Measurements from ENCODE around the gene YIPF2.
"Not testable (repeated sequence)": the region's sequence is repeated elsewhere in the genome, so short reads cannot be mapped to it uniquely, and the experiment has no call there.

YIPF2 gene

DNA sequence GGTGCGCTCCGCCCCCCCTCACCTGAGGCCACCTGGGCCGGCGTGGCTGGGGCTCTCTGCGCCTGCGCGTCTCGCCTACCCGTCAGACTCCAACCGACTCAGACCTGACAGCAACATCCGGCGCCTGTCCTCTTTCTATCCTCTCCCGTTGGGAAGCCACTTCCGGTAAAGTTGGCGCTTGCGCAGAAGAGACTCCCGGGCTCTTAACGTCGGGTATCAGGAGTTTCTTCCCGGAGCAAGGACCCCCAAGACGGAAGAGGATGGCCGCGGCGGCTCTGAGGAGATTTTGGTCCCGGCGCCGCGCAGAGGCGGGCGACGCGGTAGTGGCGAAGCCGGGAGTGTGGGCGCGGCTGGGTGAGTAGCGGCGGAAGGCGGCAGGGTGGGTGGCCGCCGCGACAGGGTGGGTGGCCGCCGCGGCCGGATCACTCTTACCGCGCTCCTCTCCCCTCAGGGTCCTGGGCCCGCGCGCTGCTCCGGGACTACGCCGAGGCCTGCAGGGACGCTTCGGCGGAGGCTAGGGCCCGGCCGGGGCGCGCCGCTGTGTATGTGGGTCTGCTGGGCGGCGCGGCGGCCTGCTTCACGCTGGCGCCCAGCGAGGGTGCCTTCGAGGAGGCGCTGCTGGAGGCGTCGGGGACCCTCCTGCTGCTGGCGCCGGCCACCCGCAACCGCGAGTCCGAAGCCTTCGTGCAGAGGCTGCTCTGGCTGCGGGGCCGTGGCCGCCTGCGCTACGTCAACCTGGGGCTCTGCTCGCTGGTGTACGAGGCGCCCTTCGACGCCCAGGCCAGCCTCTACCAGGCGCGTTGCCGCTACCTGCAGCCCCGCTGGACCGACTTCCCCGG lies at the start of gene YIPF2, which contains the start of gene TIMM29:
YIPF2 (minus strand) TSS at position 77 of the 839 bp plus-strand sequence. CDS start 229 bp downstream, outside the sequence.
TIMM29 (plus strand) TSS at position 249 of the 839 bp plus-strand sequence; CDS start at position 261, 12 bp downstream.
- DNase-seq, result peak; percentile 97

DNA sequence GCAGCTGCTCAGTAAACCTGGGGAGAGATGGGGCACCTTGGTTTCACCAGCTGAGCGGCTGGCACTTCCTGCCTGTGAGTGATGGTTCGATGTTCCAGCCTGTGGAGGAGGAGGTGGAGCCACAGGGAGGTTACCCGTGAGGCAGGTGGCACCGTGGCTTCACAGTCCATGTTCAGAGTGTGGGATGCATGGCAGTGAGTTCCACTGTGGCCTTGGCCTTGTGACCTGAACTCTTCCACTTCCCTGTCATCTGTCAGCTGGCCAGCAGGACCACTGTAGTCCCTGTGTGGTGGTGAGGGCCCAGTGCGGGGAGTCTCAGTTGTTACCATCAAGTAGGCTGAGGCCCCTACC lies 49.3 kb upstream of the YIPF2 start:
- no peak for DNase-seq

DNA sequence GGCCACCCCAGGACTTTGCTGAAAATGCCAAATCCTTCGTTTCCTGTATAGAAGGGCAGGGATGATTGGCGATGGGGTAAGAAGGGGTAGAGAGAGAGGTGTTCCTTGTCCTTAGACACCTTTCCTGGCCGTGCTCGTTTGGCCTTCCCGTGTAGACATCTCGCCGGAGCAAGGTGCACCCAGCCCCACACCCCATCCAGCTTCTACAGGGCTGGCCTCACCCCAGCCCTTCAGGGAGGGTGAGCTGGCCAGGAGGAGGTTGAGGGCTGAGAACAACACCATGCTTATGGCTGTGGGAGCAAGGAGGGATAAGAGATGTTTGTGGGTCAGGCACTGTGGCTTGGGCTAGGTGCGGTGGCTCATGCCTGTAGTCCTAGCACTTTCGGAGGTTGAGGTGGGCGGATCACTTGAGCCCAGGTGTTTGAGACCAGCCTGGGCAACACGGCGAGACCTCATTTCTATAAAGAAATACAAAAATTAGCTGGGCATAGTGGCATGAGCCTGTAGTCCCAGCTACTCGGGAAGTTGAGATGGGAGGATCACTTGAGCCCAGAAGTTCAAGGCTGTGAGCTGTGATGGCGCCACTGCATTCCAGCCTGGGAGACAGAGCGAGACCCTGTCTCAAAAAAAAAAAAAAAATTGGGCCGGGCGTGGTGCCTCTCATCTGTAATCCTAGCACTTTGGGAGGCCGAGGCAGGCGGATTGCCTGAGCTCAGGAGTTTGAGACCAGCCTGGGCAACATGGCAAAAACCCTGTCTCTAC lies 47.9 kb upstream of the YIPF2 start:
- DNase-seq, result no peak

DNA sequence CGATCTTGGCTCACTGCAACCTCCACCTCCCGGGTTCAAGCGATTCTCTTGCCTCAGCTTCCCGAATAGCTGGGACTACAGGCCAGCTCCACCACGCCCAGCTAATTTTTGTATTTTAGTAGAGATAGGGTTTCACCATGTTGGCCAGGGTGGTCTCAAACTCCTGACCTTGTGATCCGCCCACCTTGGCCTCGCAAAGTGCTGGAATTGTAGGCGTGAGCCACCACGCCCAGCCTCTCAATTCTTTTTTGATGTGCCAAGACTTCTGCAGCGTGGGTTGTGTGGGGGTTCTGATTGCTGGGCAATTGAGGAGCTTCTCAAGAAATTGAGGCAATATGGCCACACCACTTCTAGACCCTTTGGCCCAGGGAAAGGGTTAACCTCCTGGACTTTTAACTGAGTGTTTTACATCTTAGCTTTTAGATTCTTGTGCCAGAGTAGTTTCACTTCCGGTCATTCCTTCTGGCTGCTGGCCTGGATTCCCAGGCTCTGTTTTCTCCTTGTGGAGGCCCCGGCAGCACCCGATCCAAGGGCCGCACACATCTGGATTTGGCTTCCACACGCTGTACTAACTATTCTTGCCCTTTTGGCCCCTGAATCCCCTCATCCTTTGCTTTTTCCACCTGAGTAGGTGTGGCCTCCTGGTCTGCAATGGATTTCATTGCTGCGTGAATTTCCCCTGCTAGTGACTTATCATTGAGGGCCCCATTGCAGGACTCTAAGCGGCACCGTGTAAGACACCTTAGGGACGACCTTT lies 47.1 kb upstream of the YIPF2 start:
- no peak for DNase-seq

DNA sequence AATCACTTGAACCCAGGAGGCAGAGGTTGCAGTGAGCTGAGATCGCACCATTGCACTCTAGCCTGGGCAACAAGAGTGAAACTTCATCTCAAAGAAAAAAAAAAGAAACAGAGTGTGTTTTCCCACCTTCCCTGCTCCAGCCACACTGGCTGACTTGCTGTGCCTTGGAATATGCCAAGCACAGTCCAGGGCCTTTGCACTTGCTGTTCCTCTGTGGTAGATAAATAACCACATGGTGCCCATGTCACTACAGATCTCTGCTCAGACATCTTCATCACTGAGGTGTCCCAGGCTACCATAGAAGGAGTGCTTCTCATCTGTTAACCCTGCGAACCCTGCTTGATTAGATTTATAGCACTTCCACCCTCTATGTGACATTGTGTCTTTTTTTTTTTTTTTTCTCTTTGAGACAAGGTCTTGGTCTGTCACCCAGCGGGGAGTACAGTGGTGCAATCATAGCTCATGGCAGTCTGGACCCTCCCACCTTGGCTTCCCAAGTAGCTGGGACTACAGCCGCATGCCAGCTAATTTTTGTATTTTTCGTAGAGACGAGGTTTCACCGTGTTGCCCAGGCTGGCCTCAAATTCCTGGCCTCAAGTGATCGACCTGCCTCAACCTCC lies 42.8 kb upstream of the YIPF2 start:
- no peak for DNase-seq

DNA sequence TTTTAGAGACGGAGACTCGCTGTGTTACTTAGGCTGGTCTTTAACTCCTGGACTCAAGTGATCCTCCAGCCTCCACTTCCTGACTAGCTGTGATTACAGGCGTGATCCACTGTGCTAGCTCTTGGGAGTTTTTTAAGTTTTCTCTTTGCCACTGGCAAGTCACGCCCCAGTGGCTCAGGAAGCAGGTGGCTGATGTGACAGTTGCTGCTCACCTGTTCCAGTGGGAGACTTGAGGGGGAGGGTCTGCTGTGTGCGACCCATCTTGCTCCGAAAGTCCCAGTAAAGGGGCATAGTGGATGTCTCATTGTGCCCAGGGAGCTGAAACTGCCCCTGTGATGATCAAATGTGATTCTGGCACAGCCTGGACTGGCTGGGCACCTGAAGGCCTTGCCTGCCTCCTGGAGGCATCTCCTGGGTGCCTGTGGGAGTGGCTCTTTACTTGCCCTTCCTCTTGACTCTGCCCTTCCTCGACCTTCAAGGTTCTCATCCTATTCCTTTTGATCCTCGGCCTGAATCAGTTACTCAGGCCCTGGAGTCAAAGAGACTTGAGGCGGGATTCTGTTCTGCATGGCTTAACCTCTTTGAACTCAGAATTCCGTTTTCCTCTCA lies 40.2 kb upstream of the YIPF2 start:
- no peak for DNase-seq

DNA sequence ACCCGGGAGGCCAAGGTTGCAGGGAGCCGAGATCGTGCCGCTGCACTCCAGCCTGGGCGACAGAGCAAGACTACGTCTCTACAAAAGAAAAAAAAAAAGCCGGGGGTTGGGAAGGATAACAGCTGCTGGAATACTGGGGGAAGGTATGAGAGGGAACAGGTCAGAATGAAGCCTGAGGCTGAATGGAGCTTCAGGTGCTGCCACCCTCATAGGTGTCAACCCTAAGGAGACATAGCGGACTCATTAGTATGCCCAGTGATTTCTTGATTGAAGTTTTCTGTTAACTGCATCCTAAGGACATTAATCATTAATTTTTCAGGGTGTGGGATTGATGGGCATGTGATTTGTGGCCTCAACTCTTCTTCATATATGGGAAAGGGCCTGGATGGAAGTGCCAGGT lies 38.4 kb upstream of the YIPF2 start:
- DNase-seq, result no peak

DNA sequence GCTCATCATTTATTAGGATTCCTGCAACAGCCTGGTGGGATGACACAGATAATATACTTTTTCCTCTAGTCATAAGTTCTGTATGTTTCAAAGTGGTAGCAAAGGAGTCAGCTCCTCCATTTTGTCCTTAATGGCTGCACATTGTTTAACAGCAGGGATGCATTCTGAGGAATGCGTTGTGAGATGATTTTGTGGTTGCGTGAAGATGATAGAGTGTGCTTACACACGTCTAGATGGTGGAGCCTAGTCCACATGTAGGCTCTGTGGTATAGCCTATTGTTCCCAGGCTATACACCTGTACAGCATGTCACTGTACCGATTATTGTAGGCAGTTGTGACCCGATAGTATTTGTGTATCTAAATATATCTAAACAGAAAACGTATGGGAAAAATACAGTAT lies 37.0 kb upstream of the YIPF2 start:
- DNase-seq, result no peak

DNA sequence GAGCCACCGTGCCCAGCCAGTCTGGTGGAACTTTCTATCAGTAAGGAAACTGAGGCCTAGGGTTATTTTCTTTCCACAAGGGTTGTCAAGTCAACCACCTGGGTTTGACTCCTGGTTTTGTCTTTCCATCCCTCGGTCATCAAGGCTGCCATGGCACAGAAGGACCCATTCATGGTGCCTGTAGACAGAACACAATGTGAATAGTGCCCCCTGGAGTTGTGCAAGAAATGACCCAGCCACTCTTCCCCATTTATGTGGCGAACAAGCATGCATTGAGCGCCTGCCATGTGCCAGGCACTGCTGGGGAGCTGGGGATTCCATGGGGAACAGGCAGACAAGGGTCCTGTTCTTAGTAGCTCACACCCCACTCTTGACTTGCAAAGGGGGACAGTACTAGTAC lies 36.5 kb upstream of the YIPF2 start:
- DNase-seq, result no peak

DNA sequence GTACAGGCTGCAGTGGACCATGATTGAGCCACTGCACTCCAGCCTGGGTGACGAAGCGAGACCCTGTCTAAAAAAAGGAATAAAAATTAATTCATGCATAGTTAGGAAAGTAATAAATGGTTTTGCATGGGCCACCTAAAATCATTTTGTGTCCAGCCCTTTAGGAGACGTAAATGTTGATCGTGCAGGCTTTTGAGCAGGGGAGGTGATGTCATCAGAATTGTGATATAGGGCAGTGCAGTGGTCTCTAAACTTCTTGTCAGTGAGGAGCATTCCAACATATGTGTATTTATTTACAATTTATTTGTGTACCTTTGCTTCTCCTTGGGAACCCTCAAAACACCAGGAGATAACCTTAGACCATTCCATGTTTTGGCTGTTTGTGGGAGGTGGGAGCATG lies 35.4 kb upstream of the YIPF2 start:
- DNase-seq, result no peak

DNA sequence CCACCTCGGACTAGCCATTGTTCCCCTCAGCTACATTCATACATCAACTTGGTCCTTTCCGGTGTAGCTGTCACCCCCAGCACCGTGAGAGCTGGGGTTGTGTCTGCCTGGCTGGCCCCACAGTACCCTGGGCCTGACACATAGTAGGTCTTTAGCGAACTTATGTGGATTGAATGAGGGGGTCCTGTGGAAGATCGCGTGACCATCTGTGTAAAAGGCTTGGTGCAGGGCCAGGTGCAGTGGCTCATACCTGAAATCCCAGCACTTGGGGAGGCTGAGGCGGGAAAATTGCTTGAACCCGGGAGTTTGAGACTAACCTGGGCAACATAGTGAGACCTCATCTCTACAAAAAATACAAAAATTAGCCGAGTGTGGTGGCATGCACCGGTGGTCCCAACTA lies 34.4 kb upstream of the YIPF2 start:
- no peak for DNase-seq

DNA sequence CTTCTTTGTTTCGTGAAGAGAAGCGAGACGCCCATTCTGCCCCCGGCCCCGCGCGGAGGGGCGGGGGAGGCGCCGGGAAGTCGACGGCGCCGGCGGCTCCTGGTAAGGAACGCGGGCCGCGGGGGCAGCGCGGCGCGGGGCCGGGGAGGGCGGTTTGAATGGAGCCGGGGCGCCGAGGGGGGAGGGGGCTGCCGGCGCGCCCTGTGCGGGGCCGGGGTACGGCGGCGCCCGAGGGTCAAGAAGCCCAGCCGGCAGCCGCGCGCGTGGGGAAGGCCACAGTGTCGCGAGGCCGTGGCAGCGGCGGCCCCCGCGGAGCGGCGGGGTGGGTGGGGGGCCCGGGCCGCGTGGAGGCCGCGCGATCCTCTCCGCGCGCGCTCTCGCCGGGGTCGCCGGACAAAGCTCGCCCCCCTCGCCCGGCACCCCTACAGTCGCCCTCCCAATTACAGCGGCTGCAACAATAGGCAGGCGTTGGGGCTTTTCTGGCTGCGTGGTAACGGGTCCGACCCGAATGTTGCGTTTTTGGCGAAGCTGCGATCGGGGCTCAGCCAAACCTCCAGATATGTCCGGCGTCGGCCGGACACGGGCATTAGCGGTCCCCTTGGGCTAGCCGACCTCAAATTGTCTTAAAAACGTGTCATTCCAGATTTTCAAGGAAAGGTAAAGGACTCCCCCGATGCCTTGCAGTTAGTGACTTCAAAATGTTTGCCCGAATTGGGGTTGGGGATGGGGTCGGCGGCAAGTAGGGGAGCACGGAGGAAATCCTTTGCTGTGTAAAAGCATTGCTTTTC lies 32.8 kb upstream of the YIPF2 start:
- no peak for DNase-seq

DNA sequence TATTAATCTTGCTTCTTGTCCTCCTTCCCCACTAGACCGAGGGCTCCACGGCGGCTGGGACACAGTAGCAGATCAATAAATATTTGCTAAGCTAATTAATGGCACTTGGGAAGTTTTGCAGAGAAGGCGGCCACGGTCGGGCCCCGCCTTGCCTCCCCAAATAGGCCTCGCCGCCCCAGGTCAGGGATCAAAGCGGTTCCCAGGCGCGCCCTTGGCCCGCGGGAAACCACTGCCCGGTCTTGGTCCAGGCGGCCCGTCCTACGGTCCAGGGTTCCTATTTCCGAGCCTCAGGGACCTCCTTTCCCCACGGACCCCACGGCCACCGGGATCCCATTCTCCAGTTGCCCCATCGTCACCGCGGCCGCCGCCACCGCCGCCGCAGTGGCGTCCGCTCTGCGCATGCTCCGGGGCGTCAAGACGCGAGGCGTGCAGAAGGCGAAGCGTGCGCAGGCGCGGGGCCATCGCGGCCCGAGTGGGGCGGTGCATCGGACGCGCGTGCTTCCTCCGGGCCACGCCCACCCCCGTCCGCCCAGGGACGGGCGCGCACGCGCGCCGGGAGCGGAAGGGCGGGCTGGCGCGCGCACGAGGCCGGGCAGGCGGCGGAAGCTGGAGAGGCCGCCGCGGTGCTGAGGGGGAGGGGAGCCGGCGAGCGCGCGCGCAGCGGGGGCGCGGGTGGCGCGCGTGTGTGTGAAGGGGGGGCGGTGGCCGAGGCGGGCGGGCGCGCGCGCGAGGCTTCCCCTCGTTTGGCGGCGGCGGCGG lies 32.1 kb upstream of the YIPF2 start, which contains the start of gene SMARCA4:
SMARCA4 (plus strand) TSS at position 717 of the 759 bp plus-strand sequence. CDS start 23,122 bp downstream, outside the sequence.
- peak; percentile 96 for DNase-seq

DNA sequence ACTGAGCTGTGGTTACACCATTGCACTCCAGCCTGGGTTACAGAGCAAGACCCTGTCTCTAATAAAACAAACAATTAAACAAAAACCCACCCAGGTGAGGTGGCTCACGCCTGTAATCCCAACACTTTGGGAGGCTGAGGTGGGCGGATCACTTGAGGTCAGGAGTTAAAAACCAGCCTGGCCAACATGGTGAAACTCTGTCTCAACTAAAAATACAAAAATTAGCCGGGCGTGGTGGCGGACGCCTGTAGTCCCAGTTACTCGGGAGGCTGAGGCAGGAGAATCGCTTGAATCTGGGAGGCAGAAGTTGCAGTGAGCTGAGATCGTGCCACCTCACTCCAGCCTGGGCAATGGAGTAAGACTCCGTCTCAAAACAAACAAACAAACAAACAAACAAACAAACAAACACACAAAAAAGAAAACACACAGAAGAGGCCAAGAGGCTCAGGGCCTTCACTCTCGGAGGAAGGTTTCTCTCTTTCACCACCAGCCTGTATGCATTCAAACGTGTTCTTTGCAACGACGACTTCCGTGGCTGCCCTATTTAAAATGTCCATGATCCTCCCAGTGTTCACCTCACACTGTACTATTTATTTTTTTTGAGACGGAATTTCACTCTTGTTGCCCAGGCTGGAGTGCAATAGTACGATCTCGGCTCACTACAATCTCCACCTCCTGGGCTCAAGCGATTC lies 31.0 kb upstream of the YIPF2 start:
- DNase-seq, result not testable (repeated sequence)

DNA sequence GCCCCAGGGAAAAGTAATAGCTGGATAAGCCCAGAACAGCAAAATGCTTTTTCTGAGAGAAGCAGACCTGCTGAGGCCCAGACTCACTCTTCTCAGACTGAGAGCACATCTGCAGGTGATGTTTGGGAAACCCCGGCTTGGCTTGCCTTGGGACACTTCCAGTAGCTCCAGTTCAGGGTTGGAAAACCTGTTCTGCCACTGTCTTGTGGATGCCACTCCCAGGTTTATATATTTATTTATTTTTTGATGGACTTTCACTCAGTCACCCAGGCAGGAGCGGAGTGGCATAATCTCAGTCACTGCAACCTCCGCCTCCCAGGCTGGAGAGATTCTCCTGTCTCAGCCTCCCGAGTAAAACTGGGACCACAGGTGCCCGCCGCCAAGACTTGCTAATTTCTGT lies 24.4 kb upstream of the YIPF2 start:
- DNase-seq, result no peak

DNA sequence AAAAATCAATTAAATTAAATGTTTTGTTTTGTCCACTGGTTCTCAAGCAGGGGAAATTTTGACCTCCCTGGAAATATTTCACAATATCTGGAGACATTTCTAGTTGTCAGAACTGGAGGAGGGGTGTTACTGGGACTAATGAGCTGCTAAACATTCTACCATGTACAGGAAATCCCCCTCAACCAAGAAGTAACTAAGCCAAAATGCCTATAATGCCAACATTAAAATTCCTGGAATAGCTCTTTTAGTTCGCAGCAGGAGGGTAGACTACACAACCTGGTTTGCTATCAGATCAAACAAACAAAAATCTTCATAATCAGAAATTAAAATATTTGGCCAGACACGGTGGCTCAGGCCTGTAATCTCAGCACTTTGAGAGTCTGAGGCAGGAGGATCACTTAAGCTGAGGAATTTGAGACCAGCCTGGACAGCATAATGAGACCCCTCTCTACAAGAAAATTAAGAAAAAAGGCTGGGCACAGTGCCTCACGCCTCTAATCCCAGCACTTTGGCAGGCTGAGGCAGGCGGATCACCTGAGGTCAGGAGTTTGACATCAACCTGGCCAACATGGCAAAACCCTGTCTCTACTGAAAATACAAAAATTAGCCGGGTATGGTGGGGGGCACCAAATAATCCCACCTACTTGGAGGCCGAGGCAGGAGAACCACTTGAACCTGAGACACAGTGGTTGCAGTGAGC lies 18.7 kb upstream of the YIPF2 start:
- DNase-seq, result no peak

DNA sequence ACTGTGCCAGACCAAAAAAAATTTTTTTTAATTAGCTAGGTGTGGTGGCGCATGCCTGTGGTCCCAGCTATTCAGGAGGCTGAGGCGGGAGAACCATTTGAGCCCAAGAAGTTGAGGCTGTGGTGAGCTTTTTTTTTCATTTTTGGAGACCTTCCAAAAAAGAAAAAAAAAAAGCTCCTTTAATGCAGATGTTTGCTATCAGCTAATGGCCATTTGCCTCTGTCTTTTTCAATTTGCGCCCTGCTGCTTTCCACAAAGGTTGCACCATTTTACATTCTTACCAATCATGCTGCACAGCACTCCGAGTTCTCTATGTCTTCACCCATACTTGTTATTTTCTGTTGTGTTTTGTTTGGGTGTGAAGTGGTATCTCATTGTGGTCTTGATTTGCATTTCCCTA lies 16.8 kb upstream of the YIPF2 start:
- DNase-seq, result no peak

DNA sequence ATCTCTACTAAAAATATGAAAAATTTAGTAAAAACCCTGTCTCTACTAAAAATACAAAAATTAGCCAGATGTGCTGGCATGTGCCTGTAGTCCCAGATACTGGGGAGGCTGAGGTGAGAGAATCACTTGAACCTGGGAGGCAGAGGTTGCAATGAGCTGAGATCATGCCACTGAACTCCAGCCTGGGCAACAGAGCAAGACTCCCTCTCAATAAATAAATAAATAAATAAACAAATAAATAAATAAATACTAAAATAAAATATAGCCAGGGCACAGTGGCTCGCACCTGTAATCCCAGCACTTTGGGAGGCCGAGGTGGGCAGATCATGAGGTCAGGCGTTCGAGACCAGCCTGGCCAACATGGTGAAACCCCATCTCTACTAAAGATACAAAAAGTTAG lies 15.0 kb upstream of the YIPF2 start:
- DNase-seq, result not testable (repeated sequence)

DNA sequence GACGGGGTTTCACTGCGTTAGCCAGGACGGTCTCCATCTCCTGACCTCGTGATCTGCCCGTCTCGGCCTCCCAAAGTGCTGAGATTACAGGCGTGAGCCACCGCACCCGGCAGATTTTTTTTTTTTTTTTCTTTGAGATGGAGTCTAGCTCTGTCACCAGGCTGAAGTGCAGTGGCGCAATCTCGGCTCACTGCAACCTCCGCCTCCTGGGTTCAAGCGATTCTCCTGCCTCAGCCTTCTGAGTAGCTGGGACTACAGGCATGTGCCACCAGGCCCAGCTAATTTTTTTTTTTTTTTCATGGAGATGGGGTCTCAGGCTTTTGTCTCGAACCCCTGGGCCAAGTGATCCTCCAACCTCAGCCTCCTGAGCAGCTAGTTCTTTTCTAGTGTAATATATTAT lies 13.2 kb upstream of the YIPF2 start:
- not testable (repeated sequence) for DNase-seq

Measured in NCI-H2107 (cell line).